Left lobe of liver (tissue), 2 donors: ENCODE data around the gene SH3BP1. TPM values are rescaled to one million over a fixed set of nuclear protein-coding genes. Genes with fewer than 3 reads are reported as not detected.

Experiments used
- ATAC-seq: fragments of 200-7000 bp; cut with Tn5 transposase; one replicate; pipeline ENCODE4 v1.9.1; 2020; ENCODE audit warnings: mild to moderate bottlenecking, moderate library complexity
- DNase-seq: peaks from one replicate; pipeline ENCODE4 v3.0.0-alpha.2; 2020; ENCODE audit warnings: low spot score
- total RNA-seq: library from RNA; stranded (reverse); gene quantifications from one replicate; pipeline ENCODE4 v1.2.1, GENCODE V29; 2021
- donor health status: DM: no; HTN: no; CAD: no; lungs with moderate emphysema.
- donor health status: DM: no; HTN: yes; CAD: no.

SH3BP1 gene
- total RNA-seq, 1 donor from 2014 or later: 3.0 TPM

GRCh38 chr22:37616201-37617083, 23.0 kb upstream of the SH3BP1 start:
- ATAC-seq: no peak
- DNase-seq: no peak

GRCh38 chr22:37617431-37617830, 22.0 kb upstream of the SH3BP1 start:
- ATAC-seq: no peak
- DNase-seq: no peak

GRCh38 chr22:37618072-37618656, 21.3 kb upstream of the SH3BP1 start:
- no peak for DNase-seq

GRCh38 chr22:37618674-37619073, 20.8 kb upstream of the SH3BP1 start:
- ATAC-seq: no peak
- DNase-seq: no peak

More at GRCh38 chr22:37618072-37618656, 21.3 kb upstream of the SH3BP1 start:
- ATAC-seq: no peak

- ATAC-seq (no peak), DNase-seq (no peak)
These were observed 19.5 kb upstream of the SH3BP1 start for GRCh38 chr22:37619991-37620390.

- ATAC-seq: no peak
- no peak for DNase-seq
These were observed 18.1 kb upstream of the SH3BP1 start for GRCh38 chr22:37621352-37621860.

- no peak for DNase-seq
- ATAC-seq: peak; percentile 62
These were observed 16.1 kb upstream of the SH3BP1 start for GRCh38 chr22:37623075-37624016.

- ATAC-seq (peak; percentile 61), DNase-seq (peak; percentile 86)
These were observed 15.5 kb upstream of the SH3BP1 start for GRCh38 chr22:37624017-37624365.

- ATAC-seq (no peak), DNase-seq (no peak)
These were observed 14.6 kb upstream of the SH3BP1 start for GRCh38 chr22:37624876-37625275.

GRCh38 chr22:37625737-37626136, 13.7 kb upstream of the SH3BP1 start:
- ATAC-seq (no peak), DNase-seq (no peak)

GRCh38 chr22:37626144-37626543, 13.3 kb upstream of the SH3BP1 start:
- DNase-seq: peak; percentile 91
- peak; percentile 84 for ATAC-seq

- DNase-seq: no peak
- ATAC-seq: no peak
These were observed 12.9 kb upstream of the SH3BP1 start for GRCh38 chr22:37626556-37627075.

GRCh38 chr22:37627121-37627520, 12.3 kb upstream of the SH3BP1 start:
- ATAC-seq (no peak), DNase-seq (no peak)

GRCh38 chr22:37627545-37627944, 11.9 kb upstream of the SH3BP1 start:
- no peak for ATAC-seq

GRCh38 chr22:37628830-37629229, 10.6 kb upstream of the SH3BP1 start:
- DNase-seq (no peak), ATAC-seq (no peak)

More at GRCh38 chr22:37627545-37627944, 11.9 kb upstream of the SH3BP1 start:
- no peak for DNase-seq

GRCh38 chr22:37629928-37630327, 9.5 kb upstream of the SH3BP1 start:
- ATAC-seq (no peak), DNase-seq (no peak)

GRCh38 chr22:37630839-37631435, 8.5 kb upstream of the SH3BP1 start:
- DNase-seq: no peak
- ATAC-seq: peak; percentile 2

GRCh38 chr22:37631448-37632173, 7.9 kb upstream of the SH3BP1 start:
- DNase-seq (no peak), ATAC-seq (peak; percentile 67)

- DNase-seq (no peak), ATAC-seq (peak; percentile 1)
These were observed 7.0 kb upstream of the SH3BP1 start for GRCh38 chr22:37632174-37633088.
